ENCODE data around the gene C20orf96. TPM values are rescaled to one million over a fixed set of nuclear protein-coding genes. Genes with fewer than 3 reads are reported as not detected.
A peak's percentile ranks its signal among the peaks of the same experiment; 100 is the strongest.

Gene C20orf96
- polyA plus RNA-seq, 3 donors = 36.9 to 45.0 (median 41.6) TPM

DNA sequence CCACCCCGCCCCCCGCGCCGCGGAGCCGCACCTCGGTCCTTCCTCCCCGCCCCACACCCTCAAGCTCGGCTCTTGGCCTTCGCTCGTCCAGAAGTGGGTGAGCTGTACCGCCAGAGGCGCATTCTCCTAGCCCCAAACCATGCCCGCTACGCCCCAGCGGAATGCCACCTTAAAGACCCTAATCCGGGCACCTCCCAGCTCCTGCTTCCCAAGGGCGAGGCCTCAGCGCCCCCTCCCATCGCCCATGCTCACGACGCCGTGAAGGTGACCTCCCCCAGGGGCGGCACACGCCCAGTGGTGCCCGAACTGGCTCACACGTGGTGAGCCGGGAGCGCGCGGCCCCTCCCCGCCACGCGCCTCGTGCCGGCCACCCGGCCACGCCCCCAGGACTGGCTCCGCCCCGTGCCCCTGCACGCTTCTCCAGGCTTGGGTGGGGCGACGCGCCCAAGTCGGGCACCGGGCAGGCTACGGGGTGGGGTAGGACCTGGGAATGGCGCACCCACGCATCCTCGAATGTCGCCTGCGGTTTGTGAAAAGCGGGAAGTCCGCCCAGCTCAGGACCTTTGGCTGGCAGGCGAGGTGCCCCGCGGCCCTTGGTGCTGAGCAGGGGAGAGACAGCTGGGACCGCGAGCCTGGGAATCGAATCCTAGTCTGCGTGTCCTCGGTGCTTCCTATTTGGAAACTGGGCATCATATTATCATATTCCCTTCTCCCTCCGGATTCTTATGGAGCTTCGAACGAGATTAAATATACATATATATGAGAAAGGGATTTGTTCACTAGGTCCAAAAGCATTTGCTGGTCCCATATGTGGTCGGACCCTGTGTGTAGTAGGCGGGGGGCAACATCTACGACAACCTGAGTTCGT, 33.9 kb upstream of the C20orf96 start:
- peak in 10 of 11 donors; percentile 73 to 89 (median 83) for DNase-seq (ENCODE audit: extremely low read depth in 1 of 11, low read depth in 9 of 11, low spot score in 4 of 11)

DNA sequence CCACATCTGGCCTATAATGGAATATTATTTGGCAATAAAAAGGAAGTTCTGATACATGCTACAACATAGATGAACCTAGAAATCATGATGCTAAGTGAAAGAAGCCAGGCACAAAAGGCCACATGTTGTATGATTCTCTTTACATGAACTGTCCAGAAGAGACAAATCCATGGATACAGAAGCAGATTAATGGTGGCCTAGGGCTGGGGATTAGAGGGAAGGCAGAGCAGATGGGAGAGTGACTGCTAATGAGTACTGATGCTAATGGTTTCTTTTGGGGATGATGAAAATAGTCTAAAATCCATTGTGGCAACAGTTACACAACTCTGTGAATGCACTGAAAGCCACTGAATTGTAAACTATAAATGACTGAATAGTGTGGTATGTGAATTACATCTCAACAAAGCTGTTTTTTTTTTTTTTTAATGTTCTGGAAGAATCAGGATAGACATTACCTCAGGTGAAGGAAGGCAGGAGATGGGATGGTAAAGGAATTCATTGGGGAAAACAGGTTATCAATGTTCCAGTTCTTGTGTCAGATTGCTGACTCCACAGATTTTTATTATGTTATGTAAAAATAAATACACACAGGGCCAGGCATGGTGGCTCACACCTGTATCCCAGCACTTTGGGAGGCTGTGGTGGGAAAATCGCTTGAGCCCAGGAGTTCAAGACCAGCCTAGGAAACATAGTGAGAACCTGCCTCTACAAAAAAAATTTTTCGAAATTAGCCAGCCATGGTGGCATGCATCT, 25.9 kb upstream of the C20orf96 start:
- no peak for DNase-seq (ENCODE audit: extremely low read depth in 1 of 11, low read depth in 9 of 11, low spot score in 4 of 11)

DNA sequence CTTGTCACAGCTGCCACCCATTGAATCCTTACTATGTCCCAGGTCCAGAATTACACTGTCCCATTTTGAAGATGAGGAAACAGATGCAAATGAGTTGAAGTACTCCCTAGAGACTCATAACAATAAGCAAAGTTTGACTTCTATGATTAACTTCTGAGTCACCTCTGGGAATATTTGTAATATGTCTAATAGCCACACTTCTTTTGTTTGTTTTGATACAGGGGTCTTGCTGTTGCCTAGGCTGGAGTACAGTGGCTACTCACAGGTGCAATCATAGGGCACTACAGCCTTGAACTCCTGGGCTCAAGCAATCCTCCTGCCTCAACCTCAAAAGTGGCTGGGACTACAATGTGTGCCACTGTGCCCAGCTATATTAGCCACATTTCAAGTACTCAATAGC, 23.4 kb upstream of the C20orf96 start:
- no peak for DNase-seq (ENCODE audit: extremely low read depth in 1 of 11, low read depth in 9 of 11, low spot score in 4 of 11)

DNA sequence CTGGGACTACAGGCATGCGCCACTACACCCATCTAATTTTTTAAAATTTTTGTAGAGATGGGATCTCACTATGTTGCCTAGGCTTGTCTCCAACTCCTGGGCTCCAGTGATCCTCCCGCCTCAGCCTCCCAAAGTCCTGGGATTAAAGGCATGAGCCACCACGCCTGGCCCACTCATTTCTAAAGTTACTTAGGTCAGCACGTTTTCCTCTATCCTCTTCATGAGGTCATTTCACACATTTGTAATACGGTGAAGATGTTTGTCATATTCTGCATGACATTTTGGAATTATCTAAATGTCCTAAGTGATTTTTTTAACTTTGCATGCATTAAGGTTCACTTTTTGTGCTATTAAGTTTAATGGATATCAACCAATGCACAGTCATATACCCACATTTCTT, 22.9 kb upstream of the C20orf96 start:
- DNase-seq (ENCODE audit: extremely low read depth in 1 of 11, low read depth in 9 of 11, low spot score in 4 of 11) = no peak

DNA sequence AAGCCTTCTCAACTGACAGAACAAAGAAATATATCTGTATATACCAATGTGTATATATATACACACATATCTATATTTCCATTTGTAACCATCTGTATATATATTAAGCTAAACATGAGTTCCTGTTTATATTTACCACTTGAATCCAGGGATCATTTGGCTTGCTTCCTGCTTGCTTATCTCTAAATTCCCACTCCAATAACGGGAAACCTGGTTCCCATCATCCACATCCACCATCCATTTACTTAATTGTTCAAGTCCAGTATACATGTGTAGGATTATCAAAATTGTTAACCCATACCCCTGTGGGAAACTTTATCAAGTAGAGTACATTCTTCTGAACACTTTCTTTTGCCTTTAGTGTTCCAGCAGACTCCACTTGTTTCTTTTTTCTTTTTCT, 22.3 kb upstream of the C20orf96 start:
- no peak for DNase-seq (ENCODE audit: extremely low read depth in 1 of 11, low read depth in 9 of 11, low spot score in 4 of 11)

DNA sequence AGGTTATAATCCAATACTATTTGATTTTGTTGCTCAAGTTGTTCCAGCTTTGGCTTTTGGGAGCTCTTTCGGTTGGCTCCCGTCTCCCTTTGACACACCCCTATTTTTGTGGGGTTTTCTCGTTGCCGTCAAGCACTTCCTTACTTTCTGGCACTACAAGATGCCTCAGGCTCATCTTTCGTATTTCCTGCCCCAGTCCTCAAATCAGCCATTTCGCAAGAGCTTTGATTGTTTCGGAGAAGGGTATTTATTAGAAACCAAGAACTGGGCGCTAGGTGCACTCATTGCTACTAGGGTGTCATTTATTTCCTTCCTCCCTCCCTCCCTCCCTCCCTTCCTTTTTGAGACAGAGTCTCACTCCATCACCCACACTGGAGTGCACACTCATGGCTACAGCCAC, 21.5 kb upstream of the C20orf96 start:
- no peak for DNase-seq (ENCODE audit: extremely low read depth in 1 of 11, low read depth in 9 of 11, low spot score in 4 of 11)

DNA sequence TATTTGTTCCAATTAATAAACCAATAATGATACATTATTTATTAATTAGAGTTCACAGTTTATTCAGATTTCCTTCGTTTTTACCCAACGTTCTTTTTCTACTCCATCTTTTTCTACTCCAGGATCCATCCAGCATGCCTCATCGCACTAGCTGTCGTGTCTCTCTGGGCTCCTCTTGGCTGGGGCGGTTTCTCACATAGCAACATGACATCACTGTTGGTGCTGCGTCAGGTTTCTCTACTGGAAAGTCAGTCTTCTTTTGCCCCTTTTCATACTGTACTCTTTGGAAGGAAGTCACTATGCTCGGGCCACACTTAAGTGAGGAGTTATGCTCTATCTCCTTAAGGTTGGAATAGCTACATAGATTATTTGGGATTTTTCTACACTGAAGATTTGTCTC, 21.1 kb upstream of the C20orf96 start:
- DNase-seq (ENCODE audit: extremely low read depth in 1 of 11, low read depth in 9 of 11, low spot score in 4 of 11) = no peak

DNA sequence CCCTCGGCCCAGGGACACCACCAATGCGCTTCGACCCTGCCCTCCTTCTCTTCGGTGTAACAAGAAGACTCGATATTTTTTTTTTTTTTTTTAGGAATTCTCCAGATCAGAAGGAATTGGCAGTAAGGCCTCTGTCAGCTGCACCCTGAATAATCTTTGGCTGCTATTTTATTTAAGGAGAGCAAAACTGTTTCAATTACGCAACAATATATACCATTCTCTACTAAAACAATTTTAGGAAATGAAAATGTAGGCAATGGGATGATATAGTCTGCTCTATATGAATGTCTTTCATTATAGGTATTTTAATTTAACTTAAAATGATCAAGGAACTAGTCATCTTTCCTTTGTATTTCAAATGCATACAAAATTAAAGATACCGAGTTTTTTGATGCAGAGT, 20.1 kb upstream of the C20orf96 start:
- DNase-seq (ENCODE audit: extremely low read depth in 1 of 11, low read depth in 9 of 11, low spot score in 4 of 11) = no peak

DNA sequence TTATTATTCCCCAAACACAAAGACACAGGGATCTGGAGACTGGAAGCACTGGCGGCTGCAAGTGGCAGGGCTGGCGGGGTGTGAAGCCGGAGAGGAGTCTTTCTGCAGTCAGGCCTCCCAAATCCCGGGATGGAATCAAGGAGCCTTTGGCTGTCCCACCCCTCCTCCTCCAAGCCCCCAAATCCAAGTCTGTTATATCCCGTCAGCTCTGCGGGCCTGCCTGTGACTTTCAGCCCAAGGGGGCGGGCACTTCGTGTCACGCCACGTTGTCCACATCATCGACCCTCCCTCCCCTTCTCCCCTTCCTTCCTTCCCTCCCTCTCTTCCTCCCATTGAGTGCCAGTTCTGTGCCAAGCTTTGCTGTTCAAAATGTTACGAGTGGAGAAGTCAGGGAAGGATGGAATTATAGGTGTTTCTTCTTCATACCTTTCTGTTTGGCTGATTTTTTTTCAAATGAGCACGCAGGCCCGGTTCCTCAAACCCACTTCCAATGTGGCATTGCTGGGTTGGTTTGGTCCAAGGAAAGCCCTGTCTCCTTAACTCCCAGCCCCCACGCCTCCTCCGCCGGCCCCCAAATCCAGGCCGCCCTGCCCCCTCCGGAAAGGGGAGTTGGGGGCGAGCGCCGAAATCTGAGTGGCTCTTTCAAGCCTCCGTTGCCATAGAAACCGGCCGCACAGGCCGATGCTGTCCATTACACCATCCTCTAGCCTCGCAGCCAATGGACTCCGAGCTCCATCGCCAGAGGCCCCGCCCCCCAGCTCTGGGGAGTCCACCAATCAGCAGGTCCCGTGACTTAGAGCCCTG, 19.5 kb upstream of the C20orf96 start:
- DNase-seq (ENCODE audit: extremely low read depth in 1 of 11, low read depth in 9 of 11, low spot score in 4 of 11) = peak in 10 of 11 donors; percentile 97 to 99 (median 99)

DNA sequence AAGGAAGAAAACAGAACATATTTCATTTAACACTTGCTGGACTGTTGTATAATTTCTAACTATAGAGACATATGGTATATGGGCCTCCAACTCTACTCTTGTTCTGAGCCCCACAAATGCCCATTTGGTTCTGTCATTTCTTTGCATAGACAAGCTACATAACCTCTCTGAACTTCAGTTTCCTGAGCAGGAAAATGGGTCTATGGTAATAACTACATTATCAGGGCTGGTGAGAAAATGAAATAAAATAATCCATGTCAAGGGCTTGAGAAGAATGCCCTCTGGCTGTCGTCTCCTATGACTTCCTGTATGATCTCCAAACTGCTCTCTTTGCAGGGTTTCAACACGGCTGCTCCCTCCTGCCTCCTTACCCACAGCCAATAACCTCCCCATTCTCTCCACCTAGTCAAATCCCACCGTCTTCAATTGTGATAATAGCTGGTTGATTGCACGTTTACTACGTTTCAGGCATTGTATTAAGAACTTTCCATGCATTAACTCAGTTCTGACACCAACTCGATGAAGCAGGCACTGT, 18.8 kb upstream of the C20orf96 start:
- DNase-seq (ENCODE audit: extremely low read depth in 1 of 11, low read depth in 9 of 11, low spot score in 4 of 11) = no peak

DNA sequence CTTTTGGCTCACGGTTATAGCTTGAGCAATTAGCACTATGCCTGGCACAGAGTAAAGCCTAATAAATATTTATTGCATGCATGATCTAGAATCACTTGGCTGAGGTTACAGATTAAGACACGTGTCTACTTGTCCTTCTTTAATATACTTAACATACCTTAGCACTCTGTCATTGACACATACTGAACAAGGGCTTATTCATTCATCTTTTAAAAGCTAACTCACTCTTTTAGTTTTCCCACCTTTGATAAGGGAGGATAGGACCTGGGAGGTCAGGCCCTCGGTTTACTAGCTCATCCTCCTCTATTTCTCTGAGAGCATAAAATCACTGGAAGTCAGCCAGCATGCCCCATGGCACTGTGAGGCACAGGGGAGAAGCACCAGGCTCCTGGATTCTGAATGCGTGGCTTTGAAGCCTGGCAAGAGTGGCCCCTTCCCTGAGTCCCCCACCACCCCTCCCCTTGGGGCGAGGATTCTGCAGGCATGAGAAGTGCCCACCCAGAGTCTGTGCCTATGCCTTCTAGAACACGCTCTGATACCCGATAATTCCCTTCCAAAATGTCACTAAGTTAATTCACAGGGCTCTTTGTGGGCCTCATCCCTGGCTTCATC, 18.0 kb upstream of the C20orf96 start:
- DNase-seq (ENCODE audit: extremely low read depth in 1 of 11, low read depth in 9 of 11, low spot score in 4 of 11) = no peak

DNA sequence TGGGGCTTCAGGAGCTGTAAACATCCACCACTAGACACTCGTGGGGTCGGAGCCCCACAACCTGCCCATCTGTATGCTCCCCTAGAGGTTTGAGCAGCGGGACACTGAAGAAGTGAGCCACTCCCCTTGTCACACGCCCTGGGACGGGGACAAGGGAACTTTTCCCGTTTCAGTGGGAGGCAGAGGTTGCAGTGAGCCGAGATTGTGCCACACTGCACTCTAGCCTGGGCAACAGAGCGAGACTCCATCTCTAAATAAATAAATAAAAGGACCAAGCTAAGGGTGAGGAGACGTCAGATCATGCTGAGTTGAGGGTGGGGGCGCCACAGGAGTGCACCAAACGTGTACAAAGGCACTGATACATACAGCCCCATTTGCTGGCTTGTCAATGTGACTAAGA, 15.2 kb upstream of the C20orf96 start:
- no peak for DNase-seq (ENCODE audit: extremely low read depth in 1 of 11, low read depth in 9 of 11, low spot score in 4 of 11)

DNA sequence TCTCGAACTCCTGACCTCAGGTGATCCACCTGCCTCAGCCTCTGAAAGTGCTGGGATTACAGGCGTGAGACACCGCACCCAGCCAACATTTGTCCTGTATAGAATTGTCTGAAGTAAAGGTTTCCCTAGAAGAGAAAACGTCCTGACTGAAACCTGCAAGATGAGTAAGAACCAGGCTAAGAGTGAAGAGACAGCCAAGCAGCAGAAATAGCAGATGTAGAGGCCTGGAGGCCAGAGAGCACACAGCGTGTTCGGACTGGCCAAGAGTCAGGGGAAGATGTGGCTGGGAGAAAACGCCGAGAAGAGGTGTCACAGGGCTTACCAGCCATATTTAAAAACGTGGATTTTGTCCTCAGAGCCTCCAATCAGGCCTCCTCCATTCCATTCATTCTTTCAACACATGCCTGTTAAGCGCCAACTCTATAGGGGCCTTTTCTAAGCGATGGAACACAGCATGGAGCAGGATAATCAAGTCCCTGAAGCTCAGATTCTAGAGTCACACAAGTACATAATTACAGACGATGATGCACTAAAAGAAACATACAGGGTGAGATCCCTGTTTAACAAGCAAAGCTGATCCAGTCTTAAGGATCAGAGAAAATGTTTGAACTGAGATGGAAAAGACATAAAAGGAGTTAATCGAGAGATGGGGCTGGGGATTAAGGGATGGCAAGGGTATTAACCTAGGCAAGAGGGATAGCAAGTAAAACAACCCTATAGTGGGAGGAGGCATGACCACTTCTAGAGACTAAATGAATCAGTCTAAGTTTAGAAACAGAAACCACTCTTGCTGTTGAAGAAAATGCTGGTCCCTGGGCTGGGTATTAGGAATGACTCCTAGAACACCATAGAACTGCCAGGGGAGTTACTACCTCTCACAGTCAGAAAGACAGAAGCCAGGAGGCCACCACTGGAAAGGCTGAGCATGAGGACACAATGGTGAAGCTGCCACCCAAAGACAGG, 11.6 kb upstream of the C20orf96 start:
- DNase-seq (ENCODE audit: extremely low read depth in 1 of 11, low read depth in 9 of 11, low spot score in 4 of 11) = no peak

DNA sequence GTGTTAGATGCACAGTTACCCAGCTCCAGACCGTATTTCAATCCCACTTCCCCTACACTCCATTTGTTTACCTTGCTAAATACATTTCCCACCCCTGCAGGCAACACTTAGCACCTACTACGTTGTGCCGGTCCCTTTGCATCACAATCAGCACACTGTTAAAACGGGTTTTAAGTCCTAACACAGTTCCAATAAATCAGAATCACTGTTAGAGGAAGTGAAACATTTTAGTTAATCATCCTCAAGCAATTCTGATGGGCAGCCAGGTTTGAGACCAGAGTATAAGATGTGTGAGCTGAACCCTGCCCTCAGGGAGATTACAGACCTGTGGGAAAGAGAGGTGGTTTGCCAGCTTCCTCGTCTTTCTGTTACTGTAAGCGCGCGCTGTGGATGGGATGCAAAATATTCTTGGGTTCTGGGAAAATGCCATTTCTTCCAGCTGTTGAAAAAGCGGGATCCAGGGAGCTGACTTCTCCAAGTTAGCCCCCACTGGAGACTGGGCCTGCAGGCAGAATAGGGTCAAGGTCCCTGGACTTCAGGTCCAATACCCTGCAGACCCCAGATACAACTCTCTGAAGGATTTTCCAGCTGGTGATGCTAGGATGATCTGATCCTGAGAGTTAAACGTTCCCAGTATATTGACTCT, 9.9 kb upstream of the C20orf96 start:
- no peak for DNase-seq (ENCODE audit: extremely low read depth in 1 of 11, low read depth in 9 of 11, low spot score in 4 of 11)

DNA sequence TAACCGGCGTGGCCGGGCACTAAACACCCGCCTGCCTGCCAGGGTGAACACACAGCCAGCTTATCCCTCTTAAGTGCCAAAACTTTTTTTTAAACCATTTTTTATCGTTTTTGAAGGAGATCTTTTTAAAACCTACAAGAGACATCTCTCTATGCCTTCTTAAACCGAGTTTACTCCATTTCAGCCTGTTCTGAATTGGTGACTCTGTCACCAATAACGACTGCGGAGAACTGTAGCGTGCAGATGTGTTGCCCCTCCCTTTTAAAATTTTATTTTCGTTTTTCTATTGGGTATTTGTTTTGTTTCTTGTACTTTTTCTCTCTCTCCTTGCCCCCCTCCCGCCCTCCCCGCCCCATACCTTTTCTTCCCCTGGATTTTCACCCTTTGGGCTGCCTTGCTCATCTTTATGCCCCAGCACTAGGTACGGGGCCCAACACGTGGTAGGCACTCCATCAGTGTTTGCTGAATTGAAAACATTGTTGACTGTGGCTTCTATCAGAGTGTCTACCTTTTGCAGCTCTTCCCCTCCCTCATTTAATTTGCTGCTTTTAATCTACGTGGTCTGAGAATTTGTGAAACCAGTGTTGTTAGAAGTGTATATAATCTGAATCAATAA, 8.3 kb upstream of the C20orf96 start:
- no peak for DNase-seq (ENCODE audit: extremely low read depth in 1 of 11, low read depth in 9 of 11, low spot score in 4 of 11)

DNA sequence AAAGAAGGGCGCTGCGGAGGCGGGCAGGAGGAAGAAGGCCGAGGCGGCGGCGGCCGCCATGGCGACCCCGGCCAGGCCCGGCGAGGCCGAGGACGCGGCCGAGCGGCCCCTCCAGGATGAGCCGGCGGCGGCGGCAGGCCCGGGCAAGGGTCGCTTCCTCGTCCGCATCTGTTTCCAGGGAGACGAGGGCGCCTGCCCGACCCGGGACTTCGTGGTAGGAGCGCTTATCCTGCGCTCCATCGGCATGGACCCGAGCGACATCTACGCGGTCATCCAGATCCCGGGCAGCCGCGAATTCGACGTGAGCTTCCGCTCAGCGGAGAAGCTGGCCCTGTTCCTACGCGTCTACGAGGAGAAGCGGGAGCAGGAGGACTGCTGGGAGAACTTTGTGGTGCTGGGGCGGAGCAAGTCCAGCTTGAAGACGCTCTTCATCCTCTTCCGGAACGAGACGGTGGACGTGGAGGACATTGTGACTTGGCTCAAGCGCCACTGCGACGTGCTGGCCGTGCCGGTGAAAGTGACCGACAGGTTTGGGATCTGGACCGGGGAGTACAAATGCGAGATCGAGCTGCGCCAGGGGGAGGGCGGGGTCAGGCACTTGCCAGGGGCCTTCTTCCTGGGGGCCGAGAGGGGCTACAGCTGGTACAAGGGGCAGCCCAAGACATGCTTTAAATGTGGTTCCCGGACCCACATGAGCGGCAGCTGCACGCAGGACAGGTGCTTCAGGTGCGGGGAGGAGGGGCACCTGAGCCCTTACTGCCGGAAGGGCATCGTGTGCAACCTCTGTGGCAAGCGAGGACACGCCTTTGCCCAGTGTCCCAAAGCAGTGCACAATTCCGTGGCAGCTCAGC, 7.6 kb upstream of the C20orf96 start:
- peak in 2 of 11 donors; percentile 28 to 39 for DNase-seq (ENCODE audit: extremely low read depth in 1 of 11, low read depth in 9 of 11, low spot score in 4 of 11)

All from renal cortex interstitium (tissue), 11 donors.